ENCODE measurements around the gene PTPN7.

DNA sequence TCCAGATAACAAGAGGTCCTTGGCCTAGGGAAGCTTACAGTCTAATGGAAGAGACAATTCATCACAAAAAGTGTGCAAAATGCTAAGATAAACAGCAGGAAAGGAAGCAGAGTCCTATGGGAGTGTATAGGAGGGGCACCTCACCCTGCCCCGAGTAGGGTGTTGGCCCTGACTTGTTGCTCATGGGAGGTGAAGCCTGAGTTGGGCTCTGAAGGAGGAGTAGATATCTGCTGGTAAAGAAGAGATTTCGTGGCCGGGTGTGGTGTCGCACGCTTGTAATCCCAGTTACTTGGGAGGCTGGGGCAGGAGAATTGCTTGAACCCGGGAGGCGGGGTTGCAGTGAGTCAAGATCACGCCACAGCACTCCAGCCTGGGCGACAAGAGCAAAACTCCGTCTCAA is 56.3 kb downstream of the PTPN7 start:
- TF ChIP-seq, protein P1, sequence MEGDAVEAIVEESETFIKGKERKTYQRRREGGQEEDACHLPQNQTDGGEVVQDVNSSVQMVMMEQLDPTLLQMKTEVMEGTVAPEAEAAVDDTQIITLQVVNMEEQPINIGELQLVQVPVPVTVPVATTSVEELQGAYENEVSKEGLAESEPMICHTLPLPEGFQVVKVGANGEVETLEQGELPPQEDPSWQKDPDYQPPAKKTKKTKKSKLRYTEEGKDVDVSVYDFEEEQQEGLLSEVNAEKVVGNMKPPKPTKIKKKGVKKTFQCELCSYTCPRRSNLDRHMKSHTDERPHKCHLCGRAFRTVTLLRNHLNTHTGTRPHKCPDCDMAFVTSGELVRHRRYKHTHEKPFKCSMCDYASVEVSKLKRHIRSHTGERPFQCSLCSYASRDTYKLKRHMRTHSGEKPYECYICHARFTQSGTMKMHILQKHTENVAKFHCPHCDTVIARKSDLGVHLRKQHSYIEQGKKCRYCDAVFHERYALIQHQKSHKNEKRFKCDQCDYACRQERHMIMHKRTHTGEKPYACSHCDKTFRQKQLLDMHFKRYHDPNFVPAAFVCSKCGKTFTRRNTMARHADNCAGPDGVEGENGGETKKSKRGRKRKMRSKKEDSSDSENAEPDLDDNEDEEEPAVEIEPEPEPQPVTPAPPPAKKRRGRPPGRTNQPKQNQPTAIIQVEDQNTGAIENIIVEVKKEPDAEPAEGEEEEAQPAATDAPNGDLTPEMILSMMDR (IDR thresholded peaks at IDR 0.05 in 2 of 3, conservative IDR thresholded peaks at IDR 0.05 in 1 of 3; ENCODE audit: control insufficient read depth in 2 of 3, extremely low read depth in 1 of 3, insufficient read depth in 1 of 3, low read depth in 3 of 3, low read length in 3 of 3) = no peak
- TF ChIP-seq JUND (IDR thresholded peaks at IDR 0.05; ENCODE audit: low read depth, low read length) (no peak), IRF4 (IDR thresholded peaks at IDR 0.05; ENCODE audit: low read depth, low read length) (no peak), SMC3 (IDR thresholded peaks at IDR 0.05; ENCODE audit: borderline replicate concordance, low read length) (no peak)
- TF ChIP-seq, protein P2, sequence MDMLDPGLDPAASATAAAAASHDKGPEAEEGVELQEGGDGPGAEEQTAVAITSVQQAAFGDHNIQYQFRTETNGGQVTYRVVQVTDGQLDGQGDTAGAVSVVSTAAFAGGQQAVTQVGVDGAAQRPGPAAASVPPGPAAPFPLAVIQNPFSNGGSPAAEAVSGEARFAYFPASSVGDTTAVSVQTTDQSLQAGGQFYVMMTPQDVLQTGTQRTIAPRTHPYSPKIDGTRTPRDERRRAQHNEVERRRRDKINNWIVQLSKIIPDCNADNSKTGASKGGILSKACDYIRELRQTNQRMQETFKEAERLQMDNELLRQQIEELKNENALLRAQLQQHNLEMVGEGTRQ (IDR thresholded peaks at IDR 0.05; ENCODE audit: borderline replicate concordance, low read depth, low read length) = no peak
